Muscle layer of colon (tissue), 2 donors: Measurements from ENCODE around the gene PCTP.

Experiments
- H3K27ac ChIP-seq: one replicate; pipeline ENCODE4 v1.7.0; 2013; ENCODE audit warnings: low read depth, mild to moderate bottlenecking, low read length, moderate library complexity
- H3K27me3 ChIP-seq, 2 donors: one replicate each; pipeline ENCODE4 v1.7.0; 2013; ENCODE audit warnings: low read length in 2 of 2, mild to moderate bottlenecking in 2 of 2; ENCODE audit not compliant: insufficient read depth in 2 of 2, control insufficient read depth in 1 of 2
- H3K36me3 ChIP-seq: one replicate; pipeline ENCODE4 v1.7.0; 2013; ENCODE audit warnings: mild to moderate bottlenecking, low read length; ENCODE audit not compliant: insufficient read depth
- H3K4me1 ChIP-seq: one replicate; pipeline ENCODE4 v1.7.0; 2013; ENCODE audit warnings: mild to moderate bottlenecking, low read length; ENCODE audit not compliant: insufficient read depth
- H3K4me3 ChIP-seq, 2 donors: one replicate each; pipeline ENCODE4 v1.7.0; 2013; ENCODE audit warnings: low read length in 2 of 2, low read depth in 1 of 2, mild to moderate bottlenecking in 1 of 2, moderate library complexity in 1 of 2
- H3K9ac ChIP-seq: one replicate; pipeline ENCODE4 v1.7.0; 2013; ENCODE audit warnings: low read length
- H3K9me3 ChIP-seq: one replicate; pipeline ENCODE4 v1.7.0; 2013; ENCODE audit warnings: mild to moderate bottlenecking, low read length
- donor health status: abdominal sarcoma.
- donor health status: Adenocarcinoma of cecum.

The PCTP gene

GRCh38 chr17:55760643-55761355 lies 9.9 kb downstream of the PCTP start:
- Histone ChIP-seq H3K27me3 (no peaks in the 10 kb centered on the region), H3K9me3 (no peaks in the 10 kb centered on the region), H3K4me1 (peaks cover 13% of the 10 kb centered on the region), H3K27ac (no peak overlapping the region), H3K9ac (no peak overlapping the region), H3K36me3 (no peaks in the 10 kb centered on the region), H3K4me3 (no peak overlapping the region)

DNA sequence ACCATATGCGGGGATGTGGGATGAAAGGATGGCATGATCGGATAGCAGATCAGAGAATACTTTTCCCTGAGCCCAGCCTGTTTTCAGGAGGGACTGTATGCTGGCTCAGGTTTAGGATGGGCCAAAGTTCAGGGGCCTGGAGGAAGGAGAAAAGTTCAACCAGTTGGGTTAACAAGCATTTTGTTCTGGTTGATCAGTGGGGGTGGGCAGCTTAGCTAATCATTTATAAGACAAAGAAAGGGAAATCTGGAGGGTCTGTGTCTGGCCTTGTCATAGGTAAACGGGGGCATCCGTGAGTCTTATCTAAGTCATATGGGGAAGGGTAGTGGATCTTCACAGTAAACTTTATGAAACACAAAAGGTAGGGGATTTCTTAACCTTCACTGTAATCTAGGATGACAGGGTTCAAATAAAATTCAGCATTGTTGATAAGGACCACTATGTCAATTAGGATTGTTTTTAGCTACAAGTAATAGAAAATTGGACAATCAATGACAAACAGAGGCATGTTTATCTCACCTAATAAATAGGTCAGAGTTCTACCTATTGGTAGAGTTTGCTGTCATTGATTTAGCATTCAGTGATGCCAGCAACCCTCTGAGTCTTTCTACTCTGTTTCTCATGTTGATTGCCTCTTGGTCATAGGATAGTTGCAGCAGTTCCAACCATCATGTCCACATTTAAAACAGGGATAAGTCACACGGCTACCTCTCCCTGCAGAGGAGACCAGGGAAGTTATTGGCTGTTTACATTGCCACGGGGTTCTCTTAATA lies 11.4 kb downstream of the PCTP start:
- Histone ChIP-seq H3K4me3 (no peak overlapping the region), H3K4me1 (peaks cover 13% of the 10 kb centered on the region), H3K27ac (no peak overlapping the region), H3K9ac (no peak overlapping the region), H3K36me3 (no peaks in the 10 kb centered on the region), H3K27me3 (no peaks in the 10 kb centered on the region), H3K9me3 (no peaks in the 10 kb centered on the region)

GRCh38 chr17:55763856-55764255 lies 13.0 kb downstream of the PCTP start:
- Histone ChIP-seq H3K36me3 (no peaks in the 10 kb centered on the region), H3K27me3 (no peaks in the 10 kb centered on the region), H3K9me3 (no peaks in the 10 kb centered on the region), H3K4me3 (no peak overlapping the region), H3K4me1 (peaks cover 13% of the 10 kb centered on the region), H3K9ac (no peak overlapping the region), H3K27ac (no peak overlapping the region)

DNA sequence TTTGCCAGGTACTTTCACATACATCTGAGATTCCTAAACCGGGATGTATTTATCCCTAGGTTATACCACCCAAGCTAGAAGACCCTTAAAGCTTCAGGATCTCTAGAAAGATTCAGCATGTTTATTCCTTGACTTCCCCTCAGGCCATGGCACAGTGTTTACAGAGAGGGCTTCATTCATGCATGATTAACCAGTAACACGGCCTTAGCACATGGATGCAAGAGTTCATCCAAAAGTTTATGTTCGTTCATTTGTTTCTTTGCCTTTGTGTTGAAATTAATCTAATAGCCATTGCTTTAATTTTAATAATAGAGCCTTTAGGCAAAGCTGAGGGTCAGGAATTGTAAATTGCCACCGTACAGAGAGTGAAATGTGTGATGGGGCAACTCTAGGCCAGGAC lies 13.8 kb downstream of the PCTP start:
- H3K27me3 ChIP-seq, result no peaks in the 10 kb centered on the region
- no peak overlapping the region for H3K9ac ChIP-seq
- H3K4me3 ChIP-seq, result no peak overlapping the region
- H3K36me3 ChIP-seq, result peaks cover 4% of the 10 kb centered on the region
- no peak overlapping the region for H3K27ac ChIP-seq
- H3K4me1 ChIP-seq, result peaks cover 20% of the 10 kb centered on the region
- no peaks in the 10 kb centered on the region for H3K9me3 ChIP-seq

DNA sequence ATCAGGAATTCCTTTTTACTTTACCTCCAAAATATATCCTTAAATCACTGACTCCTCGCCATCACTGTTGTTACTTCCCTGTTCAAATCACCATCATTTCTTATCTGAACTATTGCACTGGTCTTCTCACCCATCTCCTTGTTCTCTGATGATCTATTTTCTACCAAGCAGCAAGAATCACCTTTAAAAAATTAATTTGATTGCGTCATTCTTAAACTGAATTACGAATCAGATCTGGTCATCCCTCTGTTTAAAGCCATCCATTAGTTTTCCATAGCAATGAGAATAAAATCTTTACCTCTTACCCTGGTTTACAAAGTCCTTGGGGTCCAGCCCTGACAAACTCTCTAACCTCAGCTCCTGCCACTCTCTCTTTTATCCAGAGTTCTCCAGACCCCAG lies 14.6 kb downstream of the PCTP start:
- no peak overlapping the region for H3K9ac ChIP-seq

DNA sequence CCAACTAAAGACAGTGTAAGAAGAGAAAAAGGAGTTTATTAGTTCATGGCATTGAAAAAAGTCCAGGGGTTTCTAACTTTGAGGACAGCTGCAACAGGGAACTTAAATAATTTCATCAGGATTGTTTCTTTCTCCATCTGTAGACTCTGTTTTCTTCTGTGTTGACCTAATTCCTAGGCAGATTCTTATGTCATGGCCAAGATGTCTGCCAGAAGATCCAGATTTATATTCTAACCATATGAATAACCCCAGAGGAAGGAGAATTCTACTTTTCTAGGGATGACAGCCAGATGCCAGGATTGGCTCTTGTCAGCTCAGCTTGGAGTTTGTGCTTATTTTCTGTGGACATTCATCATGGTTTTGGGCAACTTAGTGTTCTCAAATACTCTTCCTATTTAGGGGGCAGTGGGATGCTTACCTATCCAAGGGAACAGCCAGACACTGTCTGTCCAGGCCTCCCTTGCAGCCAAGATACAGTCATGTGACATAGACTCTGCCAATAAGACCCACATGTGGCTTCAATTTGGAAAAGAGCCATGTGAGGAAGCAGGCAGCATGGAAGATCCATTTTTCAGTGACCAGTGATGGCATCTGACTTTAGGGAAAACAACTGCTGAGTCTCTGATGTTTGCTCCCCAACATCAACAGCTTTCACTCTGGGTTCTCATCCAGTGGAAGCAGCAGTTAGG lies 18.2 kb downstream of the PCTP start:
- no peak overlapping the region for H3K27ac ChIP-seq
- no peaks in the 10 kb centered on the region for H3K9me3 ChIP-seq
- H3K36me3 ChIP-seq, result peaks cover 39% of the 10 kb centered on the region
- H3K4me1 ChIP-seq, result peaks cover 16% of the 10 kb centered on the region
- no peak overlapping the region for H3K4me3 ChIP-seq
- H3K27me3 ChIP-seq, result no peaks in the 10 kb centered on the region
- H3K9ac ChIP-seq, result no peak overlapping the region

More for the DNA sequence above, 14.6 kb downstream of the PCTP start:
- Histone ChIP-seq H3K36me3 (peaks cover 7% of the 10 kb centered on the region), H3K4me3 (no peak overlapping the region), H3K27ac (no peak overlapping the region), H3K27me3 (no peaks in the 10 kb centered on the region), H3K9me3 (no peaks in the 10 kb centered on the region), H3K4me1 (peaks cover 24% of the 10 kb centered on the region)

GRCh38 chr17:55769625-55770000 lies 18.8 kb downstream of the PCTP start:
- no peaks in the 10 kb centered on the region for H3K9me3 ChIP-seq
- H3K9ac ChIP-seq, result no peak overlapping the region
- H3K36me3 ChIP-seq, result peaks cover 43% of the 10 kb centered on the region
- H3K4me1 ChIP-seq, result peaks cover 14% of the 10 kb centered on the region
- no peaks in the 10 kb centered on the region for H3K27me3 ChIP-seq
- H3K4me3 ChIP-seq, result no peak overlapping the region
- H3K27ac ChIP-seq, result no peak overlapping the region

DNA sequence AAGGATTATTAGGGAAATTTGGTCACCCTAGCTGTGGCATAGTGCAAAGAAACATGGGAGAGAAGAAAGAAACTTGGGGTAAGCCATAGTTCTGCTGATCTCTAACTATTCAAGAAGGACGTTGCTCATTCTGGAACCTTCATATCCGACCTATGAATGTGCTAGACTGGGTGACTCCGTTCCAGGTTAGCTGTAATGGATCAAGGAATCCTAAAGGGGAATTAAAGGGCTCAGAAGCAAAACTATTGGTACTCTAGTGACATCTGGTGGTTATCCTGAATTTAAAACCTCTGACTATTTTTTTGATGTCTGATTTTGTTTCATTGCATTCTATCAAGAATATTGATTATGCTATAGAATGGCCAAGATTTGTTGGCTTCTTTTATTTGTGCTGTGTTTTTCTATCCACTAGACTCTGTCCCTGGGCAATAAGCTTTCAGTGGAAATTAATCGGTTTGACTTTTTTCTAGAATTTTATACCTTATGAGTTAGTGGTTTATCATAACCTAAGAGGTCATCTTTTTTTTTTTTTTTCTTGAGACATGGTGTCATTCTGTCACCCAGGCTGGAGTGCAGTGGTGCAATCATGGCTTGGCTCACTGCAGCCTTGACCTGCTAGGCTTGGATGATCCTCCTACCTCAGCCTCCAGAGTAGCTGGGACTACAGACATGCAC lies 19.5 kb downstream of the PCTP start:
- Histone ChIP-seq H3K36me3 (peaks cover 50% of the 10 kb centered on the region), H3K4me1 (peaks cover 14% of the 10 kb centered on the region), H3K4me3 (no peak overlapping the region), H3K27me3 (no peaks in the 10 kb centered on the region), H3K27ac (no peak overlapping the region), H3K9ac (no peak overlapping the region), H3K9me3 (no peaks in the 10 kb centered on the region)

DNA sequence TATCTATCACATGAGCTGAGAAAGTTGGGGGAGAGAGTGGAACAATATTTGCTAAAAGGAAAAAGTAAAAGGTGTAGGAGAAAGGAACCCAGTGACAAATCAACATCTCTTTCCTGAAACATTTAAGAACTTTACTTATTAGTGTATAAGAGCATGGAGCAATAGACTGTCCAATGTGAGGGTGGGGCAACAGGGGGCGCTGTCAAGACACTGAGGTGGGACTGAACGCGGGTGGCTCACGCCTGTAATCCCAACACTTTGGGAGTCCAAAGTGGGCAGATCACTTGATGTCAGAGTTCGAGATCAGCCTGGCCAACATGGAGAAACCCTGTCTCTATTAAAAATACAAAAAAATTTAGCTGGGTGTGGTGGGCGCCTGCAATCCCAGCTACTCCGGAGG lies 21.2 kb downstream of the PCTP start:
- Histone ChIP-seq H3K4me1 (peaks cover 14% of the 10 kb centered on the region), H3K27ac (no peak overlapping the region), H3K9ac (no peak overlapping the region), H3K27me3 (no peaks in the 10 kb centered on the region), H3K4me3 (no peak overlapping the region), H3K9me3 (no peaks in the 10 kb centered on the region), H3K36me3 (peaks cover 67% of the 10 kb centered on the region)

- no peaks in the 10 kb centered on the region for H3K9me3 ChIP-seq
- no peak overlapping the region for H3K27ac ChIP-seq
- no peak overlapping the region for H3K9ac ChIP-seq
- no peak overlapping the region for H3K4me3 ChIP-seq
- no peaks in the 10 kb centered on the region for H3K27me3 ChIP-seq
- H3K4me1 ChIP-seq, result peaks cover 14% of the 10 kb centered on the region
- peaks cover 69% of the 10 kb centered on the region for H3K36me3 ChIP-seq
Measured at GRCh38 chr17:55773671-55774070, 22.8 kb downstream of the PCTP start.

- H3K36me3 ChIP-seq, result peaks cover 63% of the 10 kb centered on the region
- H3K9me3 ChIP-seq, result no peaks in the 10 kb centered on the region
- H3K4me3 ChIP-seq, result no peak overlapping the region
- H3K27ac ChIP-seq, result no peak overlapping the region
- H3K27me3 ChIP-seq, result no peaks in the 10 kb centered on the region
- no peak overlapping the region for H3K9ac ChIP-seq
- H3K4me1 ChIP-seq, result peaks cover 4% of the 10 kb centered on the region
Measured at GRCh38 chr17:55774846-55775271, 24.0 kb downstream of the PCTP start.
